M059J (cell line): ENCODE results near the gene BEST4. TPM values are rescaled to one million over a fixed set of nuclear protein-coding genes. Genes with fewer than 3 reads are reported as not detected.
A peak's percentile ranks its signal among the peaks of the same experiment; 100 is the strongest.
"Not testable (repeated sequence)": the region's sequence is repeated elsewhere in the genome, so short reads cannot be mapped to it uniquely, and the experiment has no call there.

Experiments used
- DNase-seq: peaks from one replicate; pipeline ENCODE4 v3.0.0-alpha.2; 2012; ENCODE audit warnings: low read depth
- total RNA-seq: library from RNA; depleted of rRNA; stranded (reverse); fragments of >200 nt; shearing (Covaris generic); gene quantifications from 2 replicates; pipeline ENCODE4 v1.2.3, GENCODE V29; 2014

Gene BEST4
- total RNA-seq, 1 experiment from 2014 or later = 0.05 TPM

DNA sequence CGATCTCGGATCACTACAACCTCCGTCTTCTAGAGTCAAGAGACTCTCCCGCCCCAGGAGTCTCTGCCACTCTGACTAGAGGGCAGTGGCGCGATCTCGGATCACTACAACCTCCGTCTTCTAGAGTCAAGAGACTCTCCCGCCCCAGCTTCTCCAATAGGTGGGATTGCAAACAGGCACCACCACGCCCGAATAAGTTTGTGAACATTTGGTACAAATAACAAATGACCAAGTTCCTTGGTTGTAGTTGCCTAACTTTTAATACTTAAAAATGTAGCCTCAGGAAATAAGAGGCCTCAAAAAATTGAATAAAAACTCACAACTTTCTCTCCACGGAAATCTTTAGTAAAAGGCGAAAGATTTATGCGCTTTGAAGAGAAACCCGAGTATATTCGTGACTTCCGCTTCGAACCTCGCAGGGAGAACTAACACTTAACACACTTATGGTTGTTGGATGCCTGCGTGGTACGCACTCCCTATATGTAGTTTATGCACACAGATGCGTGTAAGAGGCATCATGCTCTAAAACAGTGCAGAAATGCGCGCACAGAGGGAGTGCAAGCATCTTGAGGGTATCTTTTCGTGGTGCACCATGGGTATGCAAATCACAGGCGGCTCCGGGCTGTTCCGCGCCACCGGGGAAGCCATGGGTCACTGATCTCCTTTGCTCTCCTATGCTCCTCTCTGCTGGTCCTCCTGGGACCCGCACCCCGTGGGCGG is 31.8 kb upstream of the BEST4 start:
- no peak for DNase-seq

- peak; percentile 75 for DNase-seq
These were observed 31.2 kb upstream of the BEST4 start for GRCh38 chr1:44819196-44819607.

- no peak for DNase-seq
These were observed 30.0 kb upstream of the BEST4 start for GRCh38 chr1:44817771-44818495.

- no peak for DNase-seq
These were observed 29.3 kb upstream of the BEST4 start for GRCh38 chr1:44817307-44817706.

DNA sequence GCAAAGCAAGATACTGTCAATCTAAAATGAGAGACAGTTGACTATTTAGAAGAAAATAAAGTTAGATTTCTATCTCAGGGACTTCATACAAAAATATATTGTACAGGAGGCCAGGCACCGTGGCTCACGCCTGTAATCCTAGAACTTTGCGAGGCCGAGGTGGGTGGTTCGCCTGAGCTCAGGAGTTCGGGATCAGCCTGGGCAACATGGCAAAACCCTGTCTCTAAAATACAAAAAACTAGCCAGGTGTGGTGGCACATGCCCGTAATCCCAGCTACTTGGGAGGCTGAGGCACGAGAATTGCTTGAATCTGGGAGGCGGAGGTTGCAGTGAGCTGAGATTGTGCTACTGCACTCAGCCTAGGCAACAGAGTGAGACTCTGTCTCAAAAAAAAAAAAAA is 28.0 kb upstream of the BEST4 start:
- not testable (repeated sequence) for DNase-seq

DNA sequence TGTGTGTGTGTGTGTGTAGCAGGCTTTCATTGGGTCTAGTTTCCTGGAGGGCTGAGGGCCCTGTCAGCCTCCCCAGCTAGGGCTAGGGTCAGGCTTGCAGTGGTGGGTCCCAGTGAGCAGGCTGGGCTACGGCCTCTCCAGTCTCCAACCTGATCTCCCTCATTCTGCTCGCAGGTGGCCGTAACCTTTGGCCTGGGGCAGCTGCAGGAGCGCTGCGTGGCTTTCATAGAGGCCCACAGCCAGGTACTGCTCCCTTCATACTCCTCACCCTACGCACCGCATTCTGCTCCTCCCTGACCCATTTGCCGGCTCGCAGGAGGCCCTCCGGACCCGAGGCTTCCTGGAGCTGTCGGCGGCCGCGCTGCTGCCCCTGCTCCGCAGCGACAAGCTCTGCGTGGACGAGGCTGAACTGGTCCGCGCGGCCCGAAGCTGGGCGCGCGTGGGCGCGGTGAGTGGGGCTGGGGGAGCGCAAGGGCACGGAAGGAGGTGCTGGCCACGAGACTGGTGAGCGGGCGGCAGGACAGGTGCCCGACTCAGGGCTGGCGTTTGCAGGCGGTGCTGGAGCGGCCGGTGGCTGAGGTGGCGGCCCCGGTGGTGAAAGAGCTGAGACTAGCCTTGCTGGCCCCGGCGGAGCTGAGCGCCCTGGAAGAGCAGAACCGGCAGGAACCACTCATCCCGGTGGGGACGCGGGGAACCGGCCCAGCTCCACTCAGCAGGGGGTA is 25.0 kb upstream of the BEST4 start:
- DNase-seq = no peak

DNA sequence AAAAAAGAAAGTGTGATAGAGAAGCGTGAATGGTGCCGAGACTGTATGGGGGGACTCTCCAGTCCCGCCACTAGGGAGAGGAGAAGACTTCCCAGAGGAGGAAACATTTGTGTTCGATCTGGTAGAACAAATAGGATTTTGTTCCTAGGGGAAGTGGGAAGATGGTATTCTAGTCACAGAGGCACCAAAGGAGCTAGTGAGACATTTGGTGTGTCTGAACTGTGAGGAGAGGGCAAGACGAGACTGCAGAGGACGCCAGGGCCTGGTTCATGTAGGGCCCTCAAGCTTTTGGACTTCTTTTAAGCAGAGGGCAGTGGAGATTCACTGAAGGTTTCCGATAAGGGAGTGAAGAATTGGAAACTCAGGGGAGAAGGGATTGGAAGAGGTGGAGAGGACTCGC is 23.3 kb upstream of the BEST4 start:
- no peak for DNase-seq

- not testable (repeated sequence) for DNase-seq
These were observed 22.8 kb upstream of the BEST4 start for GRCh38 chr1:44810762-44811105.

DNA sequence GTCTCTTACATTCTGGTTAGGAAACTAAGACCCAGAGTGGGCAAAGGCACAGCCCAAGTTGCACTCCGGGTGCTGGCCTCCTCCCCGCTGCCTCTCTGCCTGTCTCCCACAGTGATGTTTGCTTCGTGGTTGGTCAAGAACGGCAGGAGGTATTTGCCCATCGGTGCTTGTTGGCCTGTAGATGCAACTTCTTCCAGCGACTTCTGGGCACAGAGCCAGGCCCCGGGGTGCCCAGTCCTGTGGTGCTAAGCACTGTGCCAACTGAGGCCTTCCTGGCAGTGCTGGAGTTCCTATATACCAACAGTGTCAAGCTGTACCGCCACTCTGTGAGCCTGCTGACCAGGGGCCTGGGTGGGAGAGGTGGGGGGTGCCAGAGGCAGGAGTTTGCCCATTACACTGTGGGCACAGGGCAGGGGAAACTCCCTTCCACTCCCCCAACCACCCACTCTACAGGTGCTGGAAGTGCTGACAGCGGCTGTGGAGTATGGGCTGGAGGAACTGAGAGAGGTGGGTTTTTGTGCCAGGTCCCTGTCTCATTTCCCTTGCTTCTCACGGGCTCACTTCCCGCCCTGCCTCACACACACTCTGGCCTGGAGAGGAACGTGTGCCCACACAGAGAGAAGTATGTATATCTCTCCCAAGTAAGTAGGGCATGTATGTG is 22.3 kb upstream of the BEST4 start:
- peak; percentile 91 for DNase-seq

GRCh38 chr1:44808938-44809917 is 21.3 kb upstream of the BEST4 start:
- peak; percentile 71 for DNase-seq

GRCh38 chr1:44808063-44808937 is 20.3 kb upstream of the BEST4 start, which contains the start of gene BTBD19:
Gene BTBD19 (plus strand): TSS chr1:44808523. CDS start chr1:44808821, 298 bp downstream.
- DNase-seq = peak; percentile 92

GRCh38 chr1:44807364-44808062 is 19.5 kb upstream of the BEST4 start:
- peak; percentile 100 for DNase-seq

GRCh38 chr1:44806704-44807363 is 18.9 kb upstream of the BEST4 start, which contains the start of gene DYNLT4:
Gene DYNLT4 (minus strand): TSS chr1:44807351. CDS start chr1:44806668, 683 bp downstream.
- no peak for DNase-seq

DNA sequence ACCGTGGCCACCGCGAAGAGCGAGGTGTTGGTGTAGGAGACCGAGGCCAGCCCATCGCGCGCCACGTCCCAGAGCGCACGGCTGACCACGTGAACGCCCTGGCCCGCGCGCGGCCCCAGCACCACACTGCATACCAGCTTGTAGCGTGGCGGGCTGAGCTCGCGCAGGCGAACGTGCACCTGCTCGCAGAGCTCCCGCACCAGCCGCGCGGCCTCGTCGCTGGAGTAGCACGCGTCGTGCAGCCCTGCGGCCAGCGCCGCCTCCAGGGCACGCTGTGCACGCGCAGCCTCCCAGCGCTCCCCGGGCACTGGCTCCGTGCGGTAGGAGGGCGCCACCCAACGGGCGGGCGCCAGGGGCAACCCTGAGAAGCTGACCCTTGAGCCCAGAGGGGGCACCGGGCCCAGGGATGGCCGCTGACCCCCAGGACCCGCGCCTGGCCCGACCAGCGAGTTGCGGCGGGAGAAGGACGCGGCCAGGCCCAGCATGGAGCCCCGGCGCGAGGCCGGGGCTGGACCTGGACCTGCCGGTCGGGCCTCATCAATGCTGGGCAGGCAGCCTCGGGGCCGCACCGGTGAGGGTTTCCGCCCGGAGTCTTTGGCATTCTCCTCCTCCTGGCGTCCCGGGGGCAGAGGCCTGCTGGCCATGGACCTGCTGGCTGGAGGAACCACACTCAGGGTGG is 18.2 kb upstream of the BEST4 start:
- DNase-seq = no peak

GRCh38 chr1:44805311-44806024 is 17.5 kb upstream of the BEST4 start:
- no peak for DNase-seq

DNA sequence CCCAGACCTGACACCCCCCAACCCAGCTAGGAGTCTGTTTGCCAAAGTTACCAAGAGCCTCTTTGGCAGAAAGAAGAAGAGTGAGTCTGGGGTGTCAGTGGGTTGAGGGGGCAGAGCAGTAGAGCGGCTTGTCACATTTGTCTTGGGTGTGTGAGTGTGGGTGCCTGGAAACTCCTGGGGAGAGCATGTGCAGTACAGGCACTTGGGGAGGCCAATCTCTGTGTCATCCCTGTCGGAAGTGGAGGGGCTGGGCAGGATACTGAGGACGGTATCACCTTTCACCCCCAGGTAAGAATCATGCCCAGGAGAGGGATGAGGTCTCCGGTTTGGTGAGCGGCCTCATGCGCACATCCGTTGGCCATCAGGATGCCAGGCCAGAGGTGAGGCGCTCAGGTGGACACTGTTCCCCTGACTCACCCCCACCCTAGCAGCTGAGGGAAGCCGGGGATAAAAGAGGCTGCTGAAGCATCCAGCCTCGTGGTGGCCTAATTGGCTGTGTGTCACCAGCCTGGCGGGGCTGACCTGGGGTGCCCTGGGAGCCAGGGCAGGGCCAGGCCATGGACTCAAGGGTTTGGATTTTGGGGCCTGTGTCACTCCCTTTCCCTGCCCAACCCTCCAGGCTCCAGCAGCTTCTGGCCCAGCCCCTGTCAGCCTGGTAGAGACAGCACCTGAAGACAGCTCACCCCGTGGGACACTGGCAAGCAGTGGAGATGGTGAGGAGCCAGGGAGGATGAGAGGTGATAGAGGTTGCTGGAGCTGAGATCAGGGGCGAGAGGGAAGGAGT is 15.5 kb upstream of the BEST4 start:
- peak; percentile 60 for DNase-seq

GRCh38 chr1:44803062-44803311 is 15.0 kb upstream of the BEST4 start:
- DNase-seq = no peak
